ENCODE data around the gene CLVS2.

Gene CLVS2

DNA sequence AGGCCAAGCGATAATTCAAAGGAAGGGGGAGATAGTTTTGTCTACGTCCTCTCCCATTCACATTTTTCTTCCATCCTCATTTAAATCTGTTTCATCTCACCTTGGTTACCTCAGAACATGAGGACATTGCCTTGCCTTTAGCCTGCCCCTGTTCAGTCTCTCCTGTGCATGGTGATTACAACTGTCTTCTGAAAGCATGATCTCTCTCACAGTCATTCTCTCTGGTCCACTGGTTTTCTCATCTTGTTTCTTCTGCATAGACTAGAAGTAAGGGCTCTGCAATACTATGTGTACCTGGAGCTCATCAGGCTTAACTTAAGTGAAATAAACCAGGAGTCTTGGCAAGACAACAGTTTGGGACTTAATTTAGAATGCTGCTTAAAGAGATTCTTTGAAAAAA is 31.4 kb downstream of the CLVS2 start:
- DNase-seq = no peak

DNA sequence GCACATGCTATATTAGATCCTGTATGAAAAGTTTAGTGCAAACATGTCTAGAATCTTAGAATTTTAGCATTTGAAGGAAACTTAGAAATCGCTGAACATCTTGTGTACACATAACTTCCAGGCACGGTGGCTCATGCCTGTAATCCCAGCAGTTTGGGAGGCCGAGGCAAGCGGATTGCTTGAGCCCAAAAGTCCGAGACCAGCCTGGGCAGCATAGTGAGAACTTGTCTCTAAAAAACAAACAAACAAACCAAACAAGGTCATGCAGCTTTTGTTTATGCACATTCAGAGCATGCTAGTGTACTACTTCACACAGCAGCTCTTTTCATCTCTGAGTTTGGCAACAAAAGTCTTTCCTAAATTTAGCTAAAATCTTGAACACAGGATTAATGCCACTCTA is 32.2 kb downstream of the CLVS2 start:
- no peak for DNase-seq

DNA sequence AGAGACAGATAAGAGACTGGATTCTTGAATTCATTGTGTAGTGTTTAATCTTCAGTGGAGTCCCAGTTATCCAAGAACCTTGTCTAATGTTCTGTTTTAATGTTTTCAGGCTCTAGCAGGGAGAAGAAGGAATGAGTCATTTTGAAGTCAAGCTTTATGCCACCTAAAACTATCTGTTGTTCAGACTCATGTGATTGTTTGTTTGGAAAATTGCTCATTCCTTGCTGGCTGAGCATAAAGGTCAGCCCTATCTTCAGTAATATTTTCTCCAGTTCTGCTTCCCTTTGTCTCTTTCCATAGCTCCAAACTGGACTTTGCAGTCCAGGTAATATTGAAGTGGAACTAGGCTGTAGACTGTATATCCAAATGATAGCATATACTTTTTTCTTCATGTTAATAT is 34.2 kb downstream of the CLVS2 start:
- no peak for DNase-seq

DNA sequence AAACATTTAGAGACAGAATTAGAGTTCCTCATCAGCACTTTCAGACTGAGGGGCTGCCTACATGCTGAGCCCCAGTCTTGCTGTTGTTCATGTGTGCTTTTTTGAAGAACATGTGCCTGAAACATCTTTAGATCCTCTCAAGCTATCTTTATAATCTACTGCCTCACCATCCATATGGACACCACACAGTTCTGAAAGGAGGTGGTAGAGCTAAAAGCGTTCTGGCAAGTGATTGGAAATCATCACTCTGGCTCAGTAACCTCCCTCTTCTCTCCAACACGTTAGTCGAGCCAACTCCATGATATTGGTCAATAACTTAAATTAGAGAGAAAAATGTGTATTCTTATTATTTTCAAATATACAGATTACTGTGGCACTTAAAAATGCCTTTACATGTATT is 40.6 kb downstream of the CLVS2 start:
- no peak for DNase-seq

DNA sequence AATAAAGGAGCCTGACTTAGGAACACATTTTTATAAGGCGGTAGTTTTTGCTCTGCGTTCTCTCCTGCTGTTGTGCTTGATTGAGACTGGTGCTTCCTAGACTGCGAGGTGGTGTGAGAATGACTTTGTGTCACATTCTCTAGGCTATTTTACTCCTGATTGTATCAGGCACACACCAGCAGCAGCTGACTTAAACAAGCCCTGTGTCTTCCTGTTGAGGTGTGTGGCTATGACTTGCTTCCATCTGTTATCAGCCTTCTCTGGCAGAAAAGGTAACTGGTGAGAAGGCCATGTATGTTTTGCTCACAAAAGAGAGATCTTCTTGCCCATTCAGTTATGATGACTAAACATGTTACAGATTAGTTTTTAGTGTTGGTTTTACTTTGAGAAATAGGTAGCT is 43.4 kb downstream of the CLVS2 start:
- DNase-seq = no peak

DNA sequence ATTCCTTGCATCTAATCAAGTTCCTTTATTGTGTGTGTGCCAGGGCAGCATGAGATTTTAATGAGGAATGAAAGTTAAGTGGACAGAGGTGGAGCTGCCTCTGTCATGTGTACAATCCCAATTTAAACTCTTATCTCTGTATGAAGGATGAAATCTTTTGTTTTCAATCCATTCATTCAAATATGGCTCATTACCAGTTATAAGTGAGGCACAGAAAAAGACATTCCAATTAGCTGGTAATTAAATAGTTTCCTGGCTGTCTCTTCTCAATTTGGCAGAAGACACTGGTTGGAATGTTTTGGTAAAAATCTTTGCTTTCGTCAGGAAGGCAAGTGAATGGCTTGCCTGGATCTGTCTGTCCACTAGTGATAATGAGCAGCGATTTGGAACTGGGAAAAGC is 46.4 kb downstream of the CLVS2 start:
- DNase-seq = no peak

DNA sequence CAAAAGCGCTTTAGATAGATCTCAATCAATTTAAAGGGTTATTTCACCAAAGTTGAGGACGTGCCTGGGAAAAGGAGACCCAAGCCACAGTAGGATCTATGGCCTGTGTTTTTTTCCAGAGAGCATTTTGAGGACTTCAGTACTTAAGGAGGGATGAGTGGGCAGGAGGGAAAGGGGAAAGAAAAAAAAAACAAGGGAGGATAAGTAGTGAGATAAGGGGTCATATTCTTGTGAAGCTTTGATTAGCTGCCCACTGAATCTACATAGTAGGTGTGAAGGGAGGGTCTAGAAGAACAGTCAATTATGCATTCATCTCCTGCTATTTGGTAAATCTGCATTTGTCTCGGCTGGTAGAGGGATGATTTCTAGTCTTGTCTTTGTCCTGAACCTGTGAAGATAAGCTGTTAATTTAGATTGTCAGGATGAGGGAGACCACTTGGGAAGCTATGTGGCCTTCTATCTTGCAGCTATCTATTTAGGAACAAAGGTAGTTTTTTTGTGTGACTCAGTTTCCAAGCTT is 48.4 kb downstream of the CLVS2 start:
- DNase-seq = no peak

DNA sequence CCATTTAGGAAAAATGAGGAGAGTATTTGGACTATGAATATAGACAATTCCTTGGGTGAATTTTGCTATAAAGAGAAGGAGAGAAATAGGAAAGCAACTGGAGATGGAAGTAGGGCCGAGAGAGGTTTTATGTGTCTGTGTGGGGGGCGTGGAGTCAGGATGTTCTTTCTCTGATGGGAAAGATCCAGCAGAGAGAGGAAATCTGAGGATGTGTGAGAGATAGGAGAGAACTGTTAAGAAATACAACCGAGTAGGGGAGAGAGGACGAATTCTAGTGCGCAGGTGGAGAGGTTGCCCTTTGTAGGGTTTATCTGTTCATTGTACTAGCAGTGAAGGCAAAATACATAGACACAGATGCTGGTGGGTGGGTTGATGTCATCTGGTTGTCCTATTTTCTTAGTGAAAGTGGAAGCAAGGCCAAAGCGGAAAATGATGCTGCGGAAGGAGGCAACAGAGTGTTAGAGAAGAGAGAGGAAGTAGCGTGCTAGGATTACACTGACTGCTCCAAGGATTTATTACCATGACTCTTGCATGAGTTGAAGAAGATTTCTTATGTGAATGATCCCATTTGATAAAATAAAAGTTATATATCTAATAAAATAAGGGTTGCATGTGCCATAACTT is 57.7 kb downstream of the CLVS2 start:
- DNase-seq = no peak

DNA sequence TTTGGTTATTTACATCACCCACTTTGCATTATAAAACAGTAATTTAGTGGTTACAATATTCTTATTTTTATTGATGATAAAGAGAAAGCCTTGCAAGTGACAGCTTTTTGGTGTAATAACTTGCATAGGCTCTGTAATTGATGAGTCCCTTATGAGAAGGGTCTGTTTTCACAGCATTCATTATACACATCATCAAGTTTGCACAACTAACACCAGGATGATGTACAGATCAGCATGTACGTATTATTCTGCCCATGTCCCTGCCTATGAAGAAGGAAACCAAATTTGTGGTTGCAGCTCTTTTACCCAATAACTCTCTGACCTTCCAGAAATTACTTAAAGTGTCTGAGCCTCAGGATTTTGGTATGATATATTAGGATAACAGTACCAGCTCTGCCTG is 59.2 kb downstream of the CLVS2 start:
- DNase-seq = no peak

DNA sequence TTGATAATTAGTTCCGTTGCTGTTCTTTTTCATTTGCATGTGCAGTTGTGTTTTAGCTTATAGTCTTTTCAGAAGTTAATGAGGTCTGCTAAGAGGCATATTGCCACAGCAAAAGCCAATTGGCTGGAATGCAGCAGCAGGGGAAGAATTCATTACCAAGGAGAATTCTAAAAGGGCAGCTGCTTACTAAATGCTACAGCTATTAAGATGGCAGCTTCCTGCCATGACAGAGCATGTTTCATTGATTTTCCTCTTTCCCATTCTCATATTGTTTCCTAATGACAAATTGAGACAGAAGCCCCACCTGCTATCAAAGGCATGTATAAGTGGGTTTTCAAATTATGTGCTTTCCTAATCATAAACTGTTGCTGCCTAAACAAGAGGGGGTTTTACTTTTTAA is 66.6 kb downstream of the CLVS2 start:
- no peak for DNase-seq

DNA sequence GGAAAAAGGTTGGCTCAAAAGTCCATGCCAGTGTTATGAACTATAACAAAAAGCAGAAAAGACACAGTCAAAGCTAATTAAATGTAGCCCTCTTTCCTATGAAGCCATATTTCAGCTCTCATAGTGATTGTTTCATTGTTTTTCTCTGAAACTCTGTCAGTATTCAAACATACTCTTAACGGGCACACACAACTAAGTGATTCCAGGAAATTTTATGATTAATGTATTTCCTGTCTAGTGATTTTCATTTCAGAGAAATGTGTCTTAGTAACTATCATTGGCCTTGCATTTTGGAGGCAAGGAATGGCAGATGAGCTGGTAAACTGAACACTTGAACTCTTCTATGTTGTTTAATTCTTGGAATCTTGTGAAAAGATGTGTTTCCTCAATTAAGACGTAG is 68.0 kb downstream of the CLVS2 start:
- no peak for DNase-seq

DNA sequence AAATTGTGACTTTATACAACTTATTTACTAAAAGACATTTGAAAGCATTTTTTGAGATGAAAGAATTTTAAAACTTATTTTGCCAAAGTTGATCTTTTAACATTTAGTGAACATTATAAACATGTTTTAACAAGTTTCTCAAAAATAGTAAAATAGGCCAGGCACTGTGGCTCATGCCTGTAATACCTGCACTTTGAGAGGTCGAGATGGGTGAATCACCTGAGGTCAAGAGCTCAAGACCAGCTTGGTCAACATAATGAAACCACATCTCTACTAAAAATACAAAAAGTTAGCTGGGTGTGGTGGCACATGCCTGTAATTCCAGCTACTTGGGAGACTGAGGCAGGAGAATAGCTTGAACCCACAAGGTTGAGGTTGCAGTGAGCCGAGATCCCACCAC is 78.6 kb downstream of the CLVS2 start:
- no peak for DNase-seq

DNA sequence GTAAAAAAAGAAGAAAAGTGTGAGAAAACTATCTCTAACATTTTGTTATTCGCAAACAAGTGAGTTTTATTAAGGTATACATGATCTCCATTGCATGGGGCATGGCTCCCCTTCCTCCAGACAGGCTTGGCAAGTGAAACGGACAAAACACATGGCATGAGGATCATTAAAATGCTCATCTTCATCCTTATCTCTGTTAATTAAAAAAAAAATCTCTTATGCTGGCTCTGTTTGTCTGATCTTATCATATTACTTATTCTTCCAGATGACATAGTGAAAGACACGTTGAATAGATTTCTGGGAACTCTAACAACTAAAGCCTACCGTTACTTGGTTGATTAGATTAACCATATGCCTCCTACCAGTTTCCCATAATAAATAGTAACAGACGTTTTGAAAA is 89.4 kb downstream of the CLVS2 start:
- no peak for DNase-seq

DNA sequence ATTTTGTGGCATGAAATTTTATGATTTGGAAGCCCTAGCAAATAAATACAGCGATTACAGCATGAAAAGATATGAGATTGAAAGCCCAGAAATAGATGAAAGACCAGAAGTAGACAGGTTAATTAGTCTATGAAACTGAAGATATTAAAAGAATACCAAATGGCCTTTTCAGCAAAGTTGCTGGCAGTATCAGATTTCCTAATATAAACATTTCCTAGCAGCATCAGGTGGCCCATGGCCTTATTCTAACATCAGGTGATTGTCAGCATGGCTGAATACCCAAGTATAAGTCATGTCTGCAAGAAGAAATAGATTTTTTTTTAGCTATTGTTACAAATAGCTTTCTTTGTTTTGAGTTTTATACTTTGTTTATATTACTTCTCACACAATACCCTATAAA is 93.2 kb downstream of the CLVS2 start:
- no peak for DNase-seq

DNA sequence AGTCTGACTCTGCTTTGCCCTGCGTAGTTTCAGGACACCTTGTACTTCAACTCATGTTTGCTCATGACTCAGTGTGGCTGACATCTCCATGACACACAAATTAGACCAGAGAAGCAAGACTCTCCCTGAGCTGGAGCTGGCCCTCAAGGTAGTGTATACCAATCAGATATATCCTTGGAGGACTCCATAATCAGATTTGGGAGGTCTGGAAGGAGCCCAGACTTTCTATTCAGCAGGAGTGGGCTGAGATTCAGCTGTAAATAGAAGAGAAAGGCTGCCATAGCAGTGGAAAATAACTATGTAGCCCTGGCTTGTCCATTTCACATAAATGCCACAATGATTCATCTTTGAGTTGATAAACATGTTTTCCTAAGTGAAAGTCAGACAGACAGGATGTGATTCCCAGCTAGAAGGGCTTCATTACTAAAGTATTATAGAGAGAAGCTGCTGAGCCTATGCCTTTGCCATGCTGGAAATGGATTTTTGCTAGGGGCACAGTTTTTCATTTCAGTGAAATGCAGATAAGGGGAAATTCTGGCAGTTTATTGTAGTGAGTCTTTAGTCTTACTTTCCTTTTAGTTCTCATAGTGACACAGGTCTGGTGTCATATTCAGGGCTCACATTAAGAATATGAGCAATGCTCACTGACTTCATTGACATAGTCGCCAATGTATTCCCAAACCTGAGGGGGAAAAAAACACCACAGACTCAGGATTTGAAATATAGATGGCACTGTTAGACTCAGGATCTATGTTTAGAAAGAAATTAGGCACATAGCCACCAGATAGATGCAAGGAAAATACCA is 95.3 kb downstream of the CLVS2 start:
- no peak for DNase-seq

DNA sequence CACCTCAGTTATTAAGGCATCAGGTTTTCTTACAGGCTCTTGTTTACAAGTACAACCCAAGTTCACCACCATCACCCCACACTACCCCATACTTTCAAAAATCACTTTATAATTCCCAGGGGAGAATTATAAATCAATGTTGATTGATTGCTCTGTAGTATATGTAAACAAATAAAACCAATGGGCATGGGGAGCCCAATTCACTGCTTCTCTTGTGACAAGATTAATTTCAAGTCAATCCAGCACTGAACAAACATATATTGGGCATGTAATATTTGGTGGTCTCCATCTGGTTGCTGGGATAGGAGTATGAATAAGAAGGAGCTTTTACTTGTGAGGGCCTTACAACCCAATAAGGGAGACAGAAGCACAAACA is 95.8 kb downstream of the CLVS2 start:
- no peak for DNase-seq

DNA sequence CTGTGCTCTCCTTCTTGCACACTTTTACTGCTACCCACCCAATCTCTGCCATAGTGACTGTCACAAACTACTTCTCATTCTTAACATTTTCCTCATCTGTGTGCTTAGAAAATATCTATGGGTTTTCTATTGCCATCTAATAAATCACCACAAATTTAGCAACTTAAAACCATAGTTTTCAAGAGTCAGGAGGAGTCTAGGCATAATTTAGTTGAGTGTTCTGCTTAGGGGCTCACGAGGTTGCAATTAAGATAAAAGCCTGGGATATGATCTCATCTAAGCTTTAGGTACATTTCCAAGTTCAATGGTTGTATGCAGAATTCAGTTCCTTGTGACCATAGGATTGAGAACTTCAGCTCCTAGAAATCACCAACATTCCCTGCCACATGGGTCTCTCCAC is 98.8 kb downstream of the CLVS2 start:
- no peak for DNase-seq

DNA sequence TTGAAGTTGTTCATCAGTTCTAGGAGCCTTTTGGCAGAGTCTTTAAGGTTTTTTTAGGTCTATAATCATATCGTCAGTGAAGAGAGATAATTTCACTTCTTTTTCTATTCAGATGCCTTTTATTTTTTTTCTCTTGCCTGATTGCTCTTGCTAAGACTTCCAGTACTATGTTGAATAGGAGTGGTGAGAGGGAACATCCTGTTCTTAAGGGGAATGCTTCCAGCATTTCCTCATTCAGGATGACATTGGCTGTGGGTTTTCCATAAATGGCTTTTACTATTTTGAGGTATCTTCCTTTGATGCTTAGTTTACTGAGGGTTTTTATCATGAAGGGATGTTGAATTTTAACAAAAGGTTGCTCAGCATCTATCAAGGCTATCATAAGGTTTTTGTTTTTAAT is 109.5 kb downstream of the CLVS2 start:
- DNase-seq = no peak

DNA sequence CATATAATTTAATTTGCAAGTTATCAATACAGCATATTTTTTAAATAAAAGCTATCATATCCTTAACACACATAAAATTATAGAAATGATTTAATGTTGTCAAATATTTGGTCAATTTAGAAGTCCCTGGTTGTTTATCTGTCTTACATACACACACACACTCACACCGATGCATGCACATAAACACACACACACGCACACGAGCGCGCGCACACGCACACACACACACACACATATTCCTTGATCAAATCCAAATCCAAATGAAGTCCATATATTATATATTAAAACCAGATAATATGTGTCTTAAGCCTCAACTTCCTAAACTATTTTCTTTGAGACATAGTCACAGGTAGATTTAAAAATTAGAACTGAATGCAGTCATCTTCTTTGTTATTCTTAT is 120.3 kb downstream of the CLVS2 start:
- DNase-seq = no peak

DNA sequence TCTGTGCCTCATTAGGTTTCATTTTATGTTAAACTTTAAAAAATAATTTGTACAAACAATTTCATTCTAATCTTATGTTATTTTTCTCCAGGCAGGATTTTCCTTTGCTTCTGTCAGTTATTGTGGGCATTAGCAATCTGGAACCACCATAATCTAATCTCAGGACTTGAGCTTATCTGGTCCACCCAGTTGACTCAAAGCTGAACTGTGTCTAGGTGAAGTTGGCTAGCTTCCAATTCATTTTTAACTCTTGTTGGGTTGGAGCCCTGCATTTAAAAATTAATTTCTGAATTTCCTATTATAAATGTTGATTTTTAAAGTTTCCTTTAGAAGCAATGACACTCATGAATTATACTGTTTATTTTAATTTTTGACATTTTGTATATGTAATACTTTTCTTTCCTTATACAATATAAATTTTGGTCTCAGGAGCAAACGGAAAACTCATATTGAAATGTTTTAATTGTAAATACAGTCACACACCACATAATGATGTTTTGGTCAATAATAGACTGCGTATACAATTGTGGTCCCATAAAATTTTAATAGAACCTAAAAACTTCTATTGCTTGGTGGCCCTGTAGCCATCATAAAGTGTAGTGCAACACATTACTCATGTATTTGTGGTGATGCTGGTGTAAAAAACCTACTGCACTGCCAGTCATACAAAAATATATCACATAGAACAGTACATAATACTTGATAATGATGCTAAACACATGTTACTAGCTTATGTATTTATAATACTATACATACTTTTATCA is 121.3 kb downstream of the CLVS2 start:
- DNase-seq = no peak

DNA sequence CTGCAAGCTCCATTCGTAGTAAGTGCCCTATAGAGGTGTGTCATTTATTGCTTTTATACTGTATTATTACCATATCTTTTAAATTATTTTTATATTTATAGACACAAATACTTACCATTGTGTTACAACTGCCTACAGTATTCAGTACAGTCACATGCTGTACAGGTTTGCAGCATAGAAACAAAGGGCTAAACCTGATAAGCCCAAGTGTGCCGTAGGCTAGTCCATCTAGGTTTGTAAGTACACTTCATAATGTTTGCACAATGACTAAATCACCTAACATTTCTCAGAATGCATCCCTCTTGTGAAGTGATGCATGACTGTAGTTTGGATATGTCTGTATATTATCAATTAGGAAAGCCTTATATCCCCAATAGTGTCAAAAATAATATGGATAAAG is 122.8 kb downstream of the CLVS2 start:
- no peak for DNase-seq
